Hematopoietic multipotent progenitor cell (in vitro differentiated cells): ENCODE measurements around the gene TTLL9. TPM values are rescaled to one million over a fixed set of nuclear protein-coding genes. Genes with fewer than 3 reads are reported as not detected.

ENCODE experiments used
- DNase-seq, 3 donors: peaks; one replicate each; pipeline ENCODE4 v3.0.0-alpha.2; 2011 to 2015; ENCODE audit warnings: low read depth in 2 of 3, low spot score in 2 of 3
- total RNA-seq: library from RNA; depleted of rRNA; stranded (reverse); fragments of >200 nt; gene quantifications from one replicate; pipeline ENCODE4 v1.2.3, GENCODE V29; 2012

The TTLL9 gene
- total RNA-seq, 1 donor = 0.54 TPM

- DNase-seq = peak in 1 of 3 donors; percentile 42
Observed at GRCh38 chr20:31934968-31935764, 64.7 kb downstream of the TTLL9 start.

- DNase-seq = no peak
Observed at GRCh38 chr20:31936420-31936819, 66.0 kb downstream of the TTLL9 start.

GRCh38 chr20:31937820-31938219 lies 67.4 kb downstream of the TTLL9 start:
- no peak for DNase-seq

GRCh38 chr20:31939661-31940060 lies 69.2 kb downstream of the TTLL9 start:
- DNase-seq = no peak

- DNase-seq = no peak
Observed at GRCh38 chr20:31943052-31943471, 72.6 kb downstream of the TTLL9 start.

GRCh38 chr20:31945319-31945718 lies 74.9 kb downstream of the TTLL9 start:
- DNase-seq = no peak

- no peak for DNase-seq
Observed at GRCh38 chr20:31945785-31946184, 75.4 kb downstream of the TTLL9 start.

GRCh38 chr20:31948008-31948407 lies 77.6 kb downstream of the TTLL9 start:
- peak in 1 of 3 donors; percentile 50 for DNase-seq

GRCh38 chr20:31949877-31950646 lies 79.6 kb downstream of the TTLL9 start:
- no peak for DNase-seq

GRCh38 chr20:31951203-31951529 lies 80.7 kb downstream of the TTLL9 start:
- DNase-seq = peak in 1 of 3 donors; percentile 15

- peak; percentile 96 to 99 (median 98) for DNase-seq
Observed at GRCh38 chr20:31951530-31952453, 81.4 kb downstream of the TTLL9 start, which contains the start of gene PDRG1. TSS of gene PDRG1 (minus strand) at chr20:31952046. CDS start at chr20:31951961, 85 bp downstream.

- DNase-seq = no peak
Observed at GRCh38 chr20:31953556-31954148, 83.2 kb downstream of the TTLL9 start.

GRCh38 chr20:31954500-31954899 lies 84.1 kb downstream of the TTLL9 start:
- no peak for DNase-seq

- DNase-seq = no peak
Observed at GRCh38 chr20:31956556-31957526, 86.4 kb downstream of the TTLL9 start.

- no peak for DNase-seq
Observed at GRCh38 chr20:31962761-31963160, 92.3 kb downstream of the TTLL9 start.

- DNase-seq = no peak
Observed at GRCh38 chr20:31963889-31964288, 93.5 kb downstream of the TTLL9 start.

- no peak for DNase-seq
Observed at GRCh38 chr20:31966991-31967655, 96.7 kb downstream of the TTLL9 start.

GRCh38 chr20:31967830-31968249 lies 97.4 kb downstream of the TTLL9 start, which contains the start of gene XKR7:
TSS of gene XKR7 (plus strand) at chr20:31968151. CDS start at chr20:31968176, 25 bp downstream.
- DNase-seq = peak in 2 of 3 donors; percentile 43 to 53
